D721Med (cell line): Measurements from ENCODE around the gene KRTDAP.

Experiments
- DNase-seq: peaks from one replicate; pipeline ENCODE4 v3.0.0; 2011; ENCODE audit warnings: low spot score; ENCODE audit not compliant: insufficient read length
- FAIRE-seq: peaks from 2 replicates; lab custom pipeline; 2011; peaks lifted over from hg19 to GRCh38; lab: Jason Lieb, UNC
- TF ChIP-seq, protein P1 (sequence below): IDR thresholded peaks from 2 replicates; pipeline ENCODE4 v1.5.1; 2012; ENCODE audit warnings: mild to moderate bottlenecking, control low read depth; ENCODE audit not compliant: insufficient read depth; ENCODE audit errors: missing control alignments

KRTDAP gene

DNA sequence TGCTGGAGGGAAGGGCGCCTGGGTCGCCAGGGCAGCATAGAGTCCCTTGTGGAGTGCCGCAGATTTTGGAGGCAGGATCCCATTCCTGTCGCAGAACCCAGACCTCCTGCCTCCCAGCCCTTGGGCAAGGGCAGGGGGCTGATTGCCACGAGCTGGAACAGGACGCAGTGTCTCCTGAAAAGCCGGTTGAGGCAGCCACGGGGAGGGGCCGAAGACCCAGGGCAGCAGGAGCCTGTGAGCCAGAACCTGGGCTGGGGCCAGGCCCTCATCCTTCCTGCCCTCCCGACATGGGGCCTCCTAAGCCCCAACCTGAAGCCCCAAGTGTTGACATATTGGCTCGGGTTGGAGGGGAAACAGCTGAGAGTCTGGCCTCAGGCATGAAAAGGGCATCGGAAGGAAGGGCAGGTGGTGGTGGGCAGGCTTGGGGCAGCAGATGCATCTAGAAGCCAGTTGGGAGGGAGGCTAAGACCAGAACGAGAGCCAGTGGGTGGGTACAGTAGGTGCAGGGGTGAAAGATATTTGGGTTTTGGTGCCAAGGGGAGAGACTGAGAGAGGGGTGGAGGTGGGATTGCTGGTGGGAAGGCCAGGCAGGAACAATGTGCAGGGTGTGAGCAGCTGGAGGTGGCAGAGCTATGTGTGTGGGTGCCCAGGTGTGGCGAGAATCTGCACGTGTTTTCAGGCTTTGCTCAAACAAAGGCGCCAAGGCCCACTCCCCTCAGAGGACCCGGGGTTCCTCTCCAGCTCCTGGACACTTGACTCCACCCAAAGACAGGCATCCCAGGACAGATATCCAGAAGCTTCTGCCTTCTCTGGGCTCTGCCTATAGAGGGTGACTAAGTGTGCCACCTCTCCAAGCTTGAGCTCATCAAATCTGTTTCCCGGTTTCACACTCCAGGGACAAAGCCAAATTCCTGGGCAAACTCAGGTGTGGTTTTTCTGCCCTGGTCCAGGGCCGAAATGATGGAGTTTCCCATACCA lies 39.3 kb upstream of the KRTDAP start:
- DNase-seq (no peak), FAIRE-seq (no peak)
- TF ChIP-seq, protein P1, sequence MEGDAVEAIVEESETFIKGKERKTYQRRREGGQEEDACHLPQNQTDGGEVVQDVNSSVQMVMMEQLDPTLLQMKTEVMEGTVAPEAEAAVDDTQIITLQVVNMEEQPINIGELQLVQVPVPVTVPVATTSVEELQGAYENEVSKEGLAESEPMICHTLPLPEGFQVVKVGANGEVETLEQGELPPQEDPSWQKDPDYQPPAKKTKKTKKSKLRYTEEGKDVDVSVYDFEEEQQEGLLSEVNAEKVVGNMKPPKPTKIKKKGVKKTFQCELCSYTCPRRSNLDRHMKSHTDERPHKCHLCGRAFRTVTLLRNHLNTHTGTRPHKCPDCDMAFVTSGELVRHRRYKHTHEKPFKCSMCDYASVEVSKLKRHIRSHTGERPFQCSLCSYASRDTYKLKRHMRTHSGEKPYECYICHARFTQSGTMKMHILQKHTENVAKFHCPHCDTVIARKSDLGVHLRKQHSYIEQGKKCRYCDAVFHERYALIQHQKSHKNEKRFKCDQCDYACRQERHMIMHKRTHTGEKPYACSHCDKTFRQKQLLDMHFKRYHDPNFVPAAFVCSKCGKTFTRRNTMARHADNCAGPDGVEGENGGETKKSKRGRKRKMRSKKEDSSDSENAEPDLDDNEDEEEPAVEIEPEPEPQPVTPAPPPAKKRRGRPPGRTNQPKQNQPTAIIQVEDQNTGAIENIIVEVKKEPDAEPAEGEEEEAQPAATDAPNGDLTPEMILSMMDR: no peak

DNA sequence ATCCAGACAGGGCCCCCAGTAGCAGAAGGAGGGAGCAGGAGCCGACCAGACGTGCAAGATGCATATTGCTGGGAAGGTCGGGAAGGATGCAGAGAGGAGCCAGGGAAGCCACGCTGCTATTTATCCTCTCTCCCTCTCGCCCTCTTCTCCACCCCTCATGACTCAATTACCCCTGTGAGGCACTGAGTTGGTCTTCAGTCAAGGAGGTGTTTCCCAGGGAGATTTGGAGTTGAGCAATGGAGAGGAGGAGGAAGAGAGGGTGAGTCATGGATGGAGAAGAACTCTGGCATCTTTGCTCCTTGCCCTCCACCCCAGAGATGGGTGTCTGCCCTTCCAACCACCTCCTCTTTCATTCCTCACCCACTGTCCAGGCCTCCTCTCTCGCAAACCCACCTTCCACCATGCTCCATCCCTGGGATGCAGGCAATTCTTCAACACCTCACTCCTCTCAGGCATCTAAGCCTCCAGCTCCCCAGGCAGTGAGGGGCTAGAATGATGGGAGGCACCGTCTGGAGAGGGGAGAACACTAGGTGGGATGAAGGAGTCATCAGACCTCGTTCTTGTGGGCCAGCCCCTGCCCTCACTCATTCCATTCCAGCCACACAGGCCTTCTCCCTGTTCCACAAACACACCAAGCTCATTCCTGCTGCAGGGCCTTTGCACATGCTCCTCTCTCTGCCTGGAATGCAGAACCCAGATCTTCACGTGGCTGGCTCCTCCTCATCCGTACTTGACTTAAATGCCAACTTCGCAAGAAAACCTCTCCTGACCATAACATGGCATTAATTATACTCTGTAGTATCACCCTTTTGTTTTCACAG lies 38.2 kb upstream of the KRTDAP start, which contains the start of gene SBSN:
SBSN (minus strand) TSS at position 94 of the 821 bp plus-strand sequence; CDS start at position 64, 30 bp downstream.
- FAIRE-seq (no peak), DNase-seq (no peak)
- TF ChIP-seq, protein P1: no peak

DNA sequence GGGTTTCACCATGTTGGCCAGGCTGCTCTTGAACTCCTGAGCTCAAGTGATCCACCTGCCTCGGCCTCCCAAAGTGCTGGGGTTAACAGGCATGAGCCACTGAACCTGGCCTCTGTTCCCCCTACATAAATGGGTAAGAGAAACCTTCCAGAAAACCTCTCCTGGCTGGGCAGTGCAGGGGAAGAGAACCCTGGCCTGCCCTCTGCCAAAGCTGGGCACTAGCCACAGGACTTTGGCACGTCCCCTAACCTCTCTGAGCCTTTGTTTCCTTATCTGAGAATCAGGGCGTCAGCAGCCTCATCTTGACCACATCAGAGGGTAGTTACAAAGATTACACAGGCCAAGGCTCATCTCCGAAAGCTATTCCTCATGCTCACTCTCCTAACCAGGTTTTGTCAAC lies 35.6 kb upstream of the KRTDAP start:
- FAIRE-seq (no peak), DNase-seq (no peak)
- TF ChIP-seq, protein P1: no peak

DNA sequence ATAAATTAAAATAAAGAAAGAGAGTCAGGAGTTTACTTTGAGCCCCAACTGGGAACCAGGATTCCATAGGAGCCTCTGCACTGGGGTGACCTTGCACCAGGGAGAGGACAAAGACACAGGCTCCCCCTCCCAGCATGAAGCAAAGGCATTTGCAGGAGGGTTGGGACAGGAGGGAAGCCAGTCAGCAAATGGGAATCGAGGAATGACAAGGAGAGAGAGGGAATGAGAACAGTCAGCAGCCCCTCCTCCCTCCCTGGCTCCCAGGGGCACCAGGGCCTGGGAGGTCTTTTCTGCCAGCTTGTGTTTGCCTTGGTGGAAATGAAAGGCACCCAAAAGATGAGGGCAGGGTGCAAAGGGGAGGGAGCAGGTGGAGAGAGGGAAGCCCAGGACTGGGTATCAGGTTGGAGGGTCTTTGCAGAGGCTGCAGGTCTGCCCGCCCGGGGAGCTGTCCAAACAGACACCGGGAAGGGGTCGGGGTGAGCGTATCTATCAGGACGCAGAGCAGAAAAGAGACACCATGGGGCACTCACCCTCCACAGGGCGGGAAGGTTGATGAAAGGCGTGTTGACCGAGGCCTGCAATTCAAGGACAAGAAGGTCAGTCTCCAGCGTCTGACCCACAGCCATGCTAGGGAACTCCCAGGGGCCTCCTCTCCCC lies 34.0 kb upstream of the KRTDAP start:
- TF ChIP-seq, protein P1: no peak
- FAIRE-seq: no peak
- DNase-seq: no peak

DNA sequence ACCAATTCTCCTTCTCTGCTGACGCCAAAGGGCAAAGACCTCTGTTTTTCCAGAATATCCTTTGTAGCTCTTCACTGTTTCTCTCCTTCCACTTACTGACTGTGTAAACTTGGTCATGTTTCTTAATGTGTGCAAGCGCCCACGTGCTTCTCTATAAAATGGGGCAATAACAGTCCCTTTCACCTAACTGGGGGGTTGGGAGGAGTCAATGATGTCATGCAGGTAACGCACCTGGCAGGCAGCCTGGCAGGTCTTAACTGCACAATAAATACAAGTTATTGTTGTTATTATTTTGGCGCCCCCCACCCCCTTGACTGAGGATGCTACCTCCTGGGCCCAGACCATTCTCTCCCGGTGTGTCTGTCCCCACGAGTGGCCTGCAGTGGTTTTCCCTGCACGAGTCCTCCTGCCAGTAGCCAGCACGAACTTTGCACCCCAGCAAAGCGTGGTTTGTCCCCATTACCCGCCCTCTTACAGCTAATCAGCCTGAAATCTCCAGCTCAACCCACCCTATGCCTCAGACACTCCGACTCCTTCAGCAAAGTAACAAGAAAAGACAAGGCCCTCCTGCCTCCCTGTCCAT lies 32.6 kb upstream of the KRTDAP start:
- TF ChIP-seq, protein P1: no peak
- DNase-seq (no peak), FAIRE-seq (no peak)

DNA sequence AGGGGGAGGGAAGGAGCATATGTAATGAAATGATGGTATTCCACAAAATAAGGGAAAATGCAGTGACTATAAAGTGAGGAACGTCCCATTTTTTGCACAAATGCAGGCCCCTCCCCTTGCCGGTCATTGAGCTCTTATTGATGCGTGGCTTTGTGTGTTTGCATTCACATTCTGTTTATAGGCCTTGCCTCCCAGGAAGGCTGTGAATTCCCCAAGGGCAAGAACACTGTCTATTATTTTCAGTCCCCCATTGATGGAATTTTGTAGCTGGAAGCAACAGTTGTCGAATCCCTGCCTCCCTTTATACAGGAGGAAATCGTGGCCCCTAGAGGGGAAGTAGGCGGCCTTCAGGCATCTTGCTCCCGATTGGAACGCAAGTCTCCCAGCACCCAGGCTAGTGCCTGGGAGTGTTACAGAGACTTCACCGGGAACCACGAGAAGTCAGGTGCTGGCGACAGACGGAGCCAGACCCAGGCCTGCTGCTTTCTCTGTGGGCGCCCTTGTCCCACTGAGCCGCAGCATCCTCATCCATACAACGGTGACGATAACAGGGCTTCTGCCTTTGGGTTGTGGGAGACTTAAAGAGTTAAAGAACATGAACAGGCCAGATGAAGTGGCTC lies 31.0 kb upstream of the KRTDAP start:
- DNase-seq: no peak
- no peak for FAIRE-seq

More for the DNA sequence above, 31.0 kb upstream of the KRTDAP start:
- TF ChIP-seq, protein P1: no peak
